HepG2 (cell line): ENCODE results near the gene CABLES1.

Experiments used
- ATF2 ChIP-seq: sonication (generic); formaldehyde crosslinking; IDR thresholded peaks from 2 replicates; pipeline ENCODE4 v1.4.0; 2020; ENCODE audit warnings: missing genetic modification reagents
- EHMT2 ChIP-seq: fragments of 200-600 bp; sonication (generic); IDR thresholded peaks from 2 replicates; pipeline ENCODE4 v1.7.0; 2017; ENCODE audit warnings: antibody characterized with exemption, low read depth, low read length, borderline replicate concordance
- EZH2 ChIP-seq: conservative IDR thresholded peaks from 2 replicates; pipeline ENCODE4 v1.6.1; 2012; ENCODE audit warnings: mild to moderate bottlenecking, low read depth, low read length, moderate library complexity
- FOXM1 ChIP-seq: sonication (generic); formaldehyde crosslinking; IDR thresholded peaks from 2 replicates; pipeline ENCODE4 v1.5.0; 2020; ENCODE audit warnings: missing genetic modification reagents
- HDAC2 ChIP-seq: sonication (generic); formaldehyde crosslinking; IDR thresholded peaks from 2 replicates; pipeline ENCODE4 v1.4.0; 2020; ENCODE audit warnings: missing genetic modification reagents
- HNRNPUL1 ChIP-seq: fragments of 200-400 bp; formaldehyde crosslinking; IDR thresholded peaks from 2 replicates; pipeline ENCODE4 v1.6.1; 2017; ENCODE audit warnings: low read depth, mild to moderate bottlenecking, low read length, moderate library complexity
- MEF2D ChIP-seq: sonication (generic); formaldehyde crosslinking; IDR thresholded peaks from 2 replicates; pipeline ENCODE4 v1.5.1; 2020; ENCODE audit warnings: mild to moderate bottlenecking, missing genetic modification reagents
- NFKBIZ ChIP-seq: IDR thresholded peaks from 2 replicates; pipeline ENCODE4 v1.6.1; 2018; ENCODE audit warnings: missing genetic modification reagents, missing compliant biosample characterization
- PCBP1 ChIP-seq: fragments of 200-400 bp; formaldehyde crosslinking; IDR thresholded peaks from 2 replicates; pipeline ENCODE4 v1.6.1; 2017; ENCODE audit warnings: mild to moderate bottlenecking, low read depth, low read length, borderline replicate concordance
- POLR2A ChIP-seq, 2 experiments: IDR thresholded peaks; 2 replicates each; pipeline ENCODE4 v1.6.1; 2011; ENCODE audit warnings: low read depth in 2 of 2, low read length in 2 of 2, mild to moderate bottlenecking in 1 of 2, moderate library complexity in 1 of 2; ENCODE audit not compliant: insufficient read depth in 1 of 2
- SMAD3 ChIP-seq: sonication (generic); formaldehyde crosslinking; IDR thresholded peaks from 2 replicates; pipeline ENCODE4 v1.4.0; 2020; ENCODE audit warnings: missing genetic modification reagents
- TOE1 ChIP-seq: sonication (generic); formaldehyde crosslinking; IDR thresholded peaks from 2 replicates; pipeline ENCODE4 v1.4.0; 2020; ENCODE audit warnings: mild to moderate bottlenecking, missing genetic modification reagents
- ZSCAN22 ChIP-seq: sonication (generic); formaldehyde crosslinking; IDR thresholded peaks from 2 replicates; pipeline ENCODE4 v1.4.0; 2020; ENCODE audit warnings: mild to moderate bottlenecking, missing genetic modification reagents
- TF ChIP-seq, protein P1 (sequence below): sonication (generic); formaldehyde crosslinking; IDR thresholded peaks from 2 replicates; pipeline ENCODE4 v1.5.0; 2020; ENCODE audit warnings: mild to moderate bottlenecking, missing genetic modification reagents, moderate library complexity

GRCh38 chr18:23094411-23095190, 40.7 kb upstream of the CABLES1 start:
- TF ChIP-seq ATF2 (CRISPR knock-in tag) (no peak), PCBP1 (no peak), POLR2A (IDR thresholded peaks at IDR 0.05; ENCODE audit: insufficient read depth in 1 of 2, low read depth in 2 of 2, low read length in 2 of 2) (no peak), TOE1 (CRISPR knock-in tag) (no peak), MEF2D (CRISPR knock-in tag) (no peak), FOXM1 (CRISPR knock-in tag) (no peak), EZH2 (no peak), HDAC2 (no peak), SMAD3 (CRISPR knock-in tag) (no peak), HNRNPUL1 (no peak), NFKBIZ (no peak), EHMT2 (no peak), ZSCAN22 (CRISPR knock-in tag) (no peak)
- TF ChIP-seq, protein P1, sequence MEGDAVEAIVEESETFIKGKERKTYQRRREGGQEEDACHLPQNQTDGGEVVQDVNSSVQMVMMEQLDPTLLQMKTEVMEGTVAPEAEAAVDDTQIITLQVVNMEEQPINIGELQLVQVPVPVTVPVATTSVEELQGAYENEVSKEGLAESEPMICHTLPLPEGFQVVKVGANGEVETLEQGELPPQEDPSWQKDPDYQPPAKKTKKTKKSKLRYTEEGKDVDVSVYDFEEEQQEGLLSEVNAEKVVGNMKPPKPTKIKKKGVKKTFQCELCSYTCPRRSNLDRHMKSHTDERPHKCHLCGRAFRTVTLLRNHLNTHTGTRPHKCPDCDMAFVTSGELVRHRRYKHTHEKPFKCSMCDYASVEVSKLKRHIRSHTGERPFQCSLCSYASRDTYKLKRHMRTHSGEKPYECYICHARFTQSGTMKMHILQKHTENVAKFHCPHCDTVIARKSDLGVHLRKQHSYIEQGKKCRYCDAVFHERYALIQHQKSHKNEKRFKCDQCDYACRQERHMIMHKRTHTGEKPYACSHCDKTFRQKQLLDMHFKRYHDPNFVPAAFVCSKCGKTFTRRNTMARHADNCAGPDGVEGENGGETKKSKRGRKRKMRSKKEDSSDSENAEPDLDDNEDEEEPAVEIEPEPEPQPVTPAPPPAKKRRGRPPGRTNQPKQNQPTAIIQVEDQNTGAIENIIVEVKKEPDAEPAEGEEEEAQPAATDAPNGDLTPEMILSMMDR (CRISPR knock-in tag) = no peak
